ENCODE results near the gene PRUNE1.

PRUNE1 gene

DNA sequence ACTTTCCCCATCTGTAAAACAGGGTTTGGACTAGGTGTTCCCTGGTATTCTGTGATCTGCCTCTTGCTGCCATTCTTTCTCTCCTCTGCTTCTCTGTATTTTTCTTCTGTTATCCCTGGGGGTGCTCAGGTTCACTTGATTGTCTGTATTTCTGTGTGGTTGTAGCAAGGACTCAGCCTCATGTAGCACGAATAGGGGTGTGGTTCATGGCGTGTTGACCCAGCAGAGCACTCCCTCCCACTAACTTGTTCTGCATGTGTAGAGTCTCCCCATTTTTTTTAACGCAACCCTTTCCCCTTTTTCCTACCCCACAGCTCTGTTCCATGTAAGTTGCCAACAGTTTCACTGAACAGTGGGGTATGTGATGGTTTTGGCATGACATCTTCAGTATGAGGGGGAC is 26.9 kb downstream of the PRUNE1 start:
- Histone ChIP-seq H4K20me1 (ENCODE audit: insufficient read depth) (no peaks in the 10 kb centered on the region), H3K27me3 (ENCODE audit: insufficient read depth, low read depth) (no peaks in the 10 kb centered on the region), H2AFZ (ENCODE audit: low read depth) (no peak overlapping the region), H3K79me2 (ENCODE audit: insufficient read depth, low read depth) (no peaks in the 10 kb centered on the region), H3K27ac (no peak overlapping the region), H3K4me3 (IDR thresholded peaks at IDR 0.05; ENCODE audit: insufficient read depth, low read depth, low read length) (no peak overlapping the region), H3K4me1 (ENCODE audit: low read depth, poor library complexity, severe bottlenecking) (no peaks in the 10 kb centered on the region), H3K36me3 (ENCODE audit: insufficient read depth) (no peaks in the 10 kb centered on the region), H3K4me2 (no peak overlapping the region), H3K9ac (no peak overlapping the region)
- TF ChIP-seq CTCF (conservative IDR thresholded peaks at IDR 0.05; ENCODE audit: low read depth, low read length) = no peak

GRCh38 chr1:151036356-151036755 is 28.1 kb downstream of the PRUNE1 start, which contains the start of gene BNIPL:
Gene BNIPL (plus strand): TSS chr1:151036586. CDS start chr1:151036726, 140 bp downstream.
- Histone ChIP-seq H2AFZ (ENCODE audit: low read depth) (no peak within 1 kb of the TSS), H3K4me2 (no peak within 1 kb of the TSS), H3K36me3 (ENCODE audit: insufficient read depth) (no peaks in the 10 kb centered on the region), H3K27ac (no peak within 1 kb of the TSS), H3K4me1 (ENCODE audit: low read depth, poor library complexity, severe bottlenecking) (no peaks in the 10 kb centered on the region), H3K9ac (no peak within 1 kb of the TSS), H3K4me3 (IDR thresholded peaks at IDR 0.05; ENCODE audit: insufficient read depth, low read depth, low read length) (no peak within 1 kb of the TSS), H4K20me1 (ENCODE audit: insufficient read depth) (no peaks in the 10 kb centered on the region), H3K27me3 (ENCODE audit: insufficient read depth, low read depth) (no peaks in the 10 kb centered on the region), H3K79me2 (ENCODE audit: insufficient read depth, low read depth) (no peaks in the 10 kb centered on the region)
- no peak for TF ChIP-seq CTCF (conservative IDR thresholded peaks at IDR 0.05; ENCODE audit: low read depth, low read length)

DNA sequence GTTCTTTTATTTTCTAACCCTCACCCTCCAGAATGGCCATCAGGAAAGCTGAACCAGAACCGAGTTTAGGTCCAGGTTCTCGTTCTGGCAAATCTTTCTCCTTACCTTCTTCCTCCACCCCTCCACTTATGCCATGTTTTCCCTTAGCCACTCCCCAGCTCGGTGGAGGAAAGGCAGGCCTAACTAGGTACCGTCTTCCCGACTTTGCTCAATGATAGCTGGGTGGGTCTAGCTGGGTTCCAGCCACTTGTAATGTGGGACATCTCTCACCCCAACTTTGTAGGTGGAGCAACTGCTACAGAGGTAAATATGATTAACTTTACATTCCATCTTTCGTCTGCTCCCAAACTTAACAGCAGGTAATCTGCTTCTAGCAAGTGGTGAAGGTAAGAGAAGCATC is 28.8 kb downstream of the PRUNE1 start:
- no peak overlapping the region for H3K4me3 ChIP-seq (IDR thresholded peaks at IDR 0.05; ENCODE audit: insufficient read depth, low read depth, low read length)
- H3K36me3 ChIP-seq (ENCODE audit: insufficient read depth) = no peaks in the 10 kb centered on the region
- H2AFZ ChIP-seq (ENCODE audit: low read depth) = no peak overlapping the region
- no peaks in the 10 kb centered on the region for H3K27me3 ChIP-seq (ENCODE audit: insufficient read depth, low read depth)
- no peak overlapping the region for H3K4me2 ChIP-seq
- H3K79me2 ChIP-seq (ENCODE audit: insufficient read depth, low read depth) = no peaks in the 10 kb centered on the region
- H4K20me1 ChIP-seq (ENCODE audit: insufficient read depth) = no peaks in the 10 kb centered on the region
- H3K27ac ChIP-seq = no peak overlapping the region
- no peak for TF ChIP-seq CTCF (conservative IDR thresholded peaks at IDR 0.05; ENCODE audit: low read depth, low read length)
- no peak overlapping the region for H3K9ac ChIP-seq
- H3K4me1 ChIP-seq (ENCODE audit: low read depth, poor library complexity, severe bottlenecking) = no peaks in the 10 kb centered on the region

DNA sequence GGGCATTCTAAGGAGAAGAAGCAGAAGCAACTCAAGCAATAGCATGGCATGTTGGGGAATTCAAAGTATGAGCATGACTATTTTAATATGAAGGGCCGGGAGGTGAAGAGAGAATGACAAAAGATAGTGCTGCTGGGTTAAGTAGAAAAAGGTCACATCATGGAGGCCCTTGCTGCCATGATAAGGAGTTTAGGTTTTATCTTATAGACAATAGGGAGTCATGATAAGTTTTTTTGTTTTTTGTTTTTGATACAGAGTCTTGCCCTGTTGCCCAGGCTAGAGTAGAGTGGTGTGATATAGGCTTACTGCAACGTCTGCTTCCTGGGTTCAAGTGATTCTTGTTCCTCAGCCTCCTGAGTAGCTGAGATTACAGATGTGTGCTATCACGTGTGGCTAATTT is 31.3 kb downstream of the PRUNE1 start:
- no peaks in the 10 kb centered on the region for H3K79me2 ChIP-seq (ENCODE audit: insufficient read depth, low read depth)
- H3K36me3 ChIP-seq (ENCODE audit: insufficient read depth) = no peaks in the 10 kb centered on the region
- TF ChIP-seq CTCF (conservative IDR thresholded peaks at IDR 0.05; ENCODE audit: low read depth, low read length) = no peak
- H3K4me1 ChIP-seq (ENCODE audit: low read depth, poor library complexity, severe bottlenecking) = no peaks in the 10 kb centered on the region
- no peaks in the 10 kb centered on the region for H3K27me3 ChIP-seq (ENCODE audit: insufficient read depth, low read depth)
- H3K27ac ChIP-seq = no peak overlapping the region
- H3K4me3 ChIP-seq (IDR thresholded peaks at IDR 0.05; ENCODE audit: insufficient read depth, low read depth, low read length) = no peak overlapping the region
- no peak overlapping the region for H3K9ac ChIP-seq
- no peak overlapping the region for H3K4me2 ChIP-seq
- H4K20me1 ChIP-seq (ENCODE audit: insufficient read depth) = no peaks in the 10 kb centered on the region; the same call in 1 of the 2 replicates
- no peak overlapping the region for H2AFZ ChIP-seq (ENCODE audit: low read depth)
